ENCODE data around the gene BMI1. TPM values are rescaled to one million over a fixed set of nuclear protein-coding genes. Genes with fewer than 3 reads are reported as not detected.

BMI1 gene
- total and polyA plus RNA-seq, 2 experiments from 2014 or later, result 2.3 to 10.7 TPM

- peaks cover 39% of the 10 kb centered on the region for H3K4me1 ChIP-seq (ENCODE audit: insufficient read depth)
- peaks cover 25% of the 10 kb centered on the region for H4K20me1 ChIP-seq (replicated peaks; ENCODE audit: insufficient read depth)
- ATAC-seq (no peak), DNase-seq (ENCODE audit: low spot score) (no peak)
- peak overlapping the region; percentile 77 for H3K4me2 ChIP-seq
- no peak overlapping the region for H2AFZ ChIP-seq
- Mint-ChIP-seq H3K4me3 (peak overlapping the region; percentile 70), H3K4me1 (peaks cover 18% of the 10 kb centered on the region), H3K27ac (no peak overlapping the region), H3K9me3 (no peaks in the 10 kb centered on the region; the same call in 2 of the 3 replicates), H3K36me3 (ENCODE audit: low read depth) (no peaks in the 10 kb centered on the region), H3K27me3 (ENCODE audit: insufficient read depth, low read depth, poor library complexity) (peaks cover 94% of the 10 kb centered on the region)
- H3K79me2 ChIP-seq (replicated peaks; ENCODE audit: insufficient read depth), result no peaks in the 10 kb centered on the region
- peaks cover 100% of the 10 kb centered on the region for H3K27me3 ChIP-seq (ENCODE audit: insufficient read depth)
- H3K36me3 ChIP-seq (ENCODE audit: insufficient read depth), result no peaks in the 10 kb centered on the region
- TF ChIP-seq CREB1 (CRISPR knock-in tag; IDR thresholded peaks at IDR 0.05; ENCODE audit: low read depth) (peak; percentile 80), EZH2 (IDR thresholded peaks at IDR 0.05; ENCODE audit: low read depth, unreplicated experiment) (peak; percentile 86), ZNF114 (CRISPR knock-in tag; IDR thresholded peaks at IDR 0.05) (no peak), ETS1 (IDR thresholded peaks at IDR 0.05) (no peak)
- peak overlapping the region; percentile 60 for H3K4me3 ChIP-seq
- H3K9me2 ChIP-seq (ENCODE audit: insufficient read depth), result no peaks in the 10 kb centered on the region
- no peak overlapping the region for H3K27ac ChIP-seq (ENCODE audit: low read depth)
- H3F3A ChIP-seq (replicated peaks; ENCODE audit: low read depth), result peaks cover 29% of the 10 kb centered on the region
Observed at GRCh38 chr10:22339761-22340328, 18.9 kb downstream of the BMI1 start.

GRCh38 chr10:22340329-22341189 lies 19.7 kb downstream of the BMI1 start:
- peak; percentile 17 for ATAC-seq
- peaks cover 18% of the 10 kb centered on the region for H3K4me1 Mint-ChIP-seq
- peaks cover 94% of the 10 kb centered on the region for H3K27me3 Mint-ChIP-seq (ENCODE audit: insufficient read depth, low read depth, poor library complexity)

More at GRCh38 chr10:22340329-22341189, 19.7 kb downstream of the BMI1 start:
- H3K9me3 Mint-ChIP-seq, result no peaks in the 10 kb centered on the region; the same call in 2 of the 3 replicates
- no peaks in the 10 kb centered on the region for H3K79me2 ChIP-seq (replicated peaks; ENCODE audit: insufficient read depth)
- peak; percentile 68 for DNase-seq (ENCODE audit: low spot score)
- H3K9me2 ChIP-seq (ENCODE audit: insufficient read depth), result no peaks in the 10 kb centered on the region
- peak overlapping the region; percentile 77 for H3K4me2 ChIP-seq
- 0 out of 2 replicates have a peak overlapping the region, but pooled peaks have one; percentile 74 for H2AFZ ChIP-seq
- peaks cover 31% of the 10 kb centered on the region for H3F3A ChIP-seq (replicated peaks; ENCODE audit: low read depth)
- H3K4me3 ChIP-seq, result peak overlapping the region; percentile 60
- no peaks in the 10 kb centered on the region for H3K36me3 Mint-ChIP-seq (ENCODE audit: low read depth)
- H3K4me3 Mint-ChIP-seq, result peak overlapping the region; percentile 70
- H3K27ac ChIP-seq (ENCODE audit: low read depth), result no peak overlapping the region
- H3K36me3 ChIP-seq (ENCODE audit: insufficient read depth), result no peaks in the 10 kb centered on the region
- peaks cover 25% of the 10 kb centered on the region for H4K20me1 ChIP-seq (replicated peaks; ENCODE audit: insufficient read depth)
- no peak for TF ChIP-seq CREB1 (CRISPR knock-in tag; IDR thresholded peaks at IDR 0.05; ENCODE audit: low read depth)
- no peak for TF ChIP-seq CTCF (conservative IDR thresholded peaks at IDR 0.05; ENCODE audit: low read depth in 2 of 2)
- no peak for TF ChIP-seq JUNB (IDR thresholded peaks at IDR 0.05; ENCODE audit: unreplicated experiment)
- no peak for TF ChIP-seq ZNF114 (CRISPR knock-in tag; IDR thresholded peaks at IDR 0.05)
- no peak for TF ChIP-seq NANOG (IDR thresholded peaks at IDR 0.05; ENCODE audit: borderline replicate concordance)
- TF ChIP-seq STAT1 (IDR thresholded peaks at IDR 0.05; ENCODE audit: unreplicated experiment), result no peak
- TF ChIP-seq ZNF462 (CRISPR knock-in tag; IDR thresholded peaks at IDR 0.05), result no peak
- no peak overlapping the region for H3K27ac Mint-ChIP-seq
- H3K27me3 ChIP-seq (ENCODE audit: insufficient read depth), result peaks cover 100% of the 10 kb centered on the region
- H3K4me1 ChIP-seq (ENCODE audit: insufficient read depth), result peaks cover 39% of the 10 kb centered on the region
